Activated T-cell treated with anti-CD3 and anti-CD28 coated beads for 4 hours (primary cell): ENCODE measurements around the gene DISP3.

Experiments used
- DNase-seq: peaks from one replicate; pipeline ENCODE4 v3.0.0-alpha.2; 2020

Gene DISP3

GRCh38 chr1:11518016-11518701, 39.2 kb downstream of the DISP3 start:
- DNase-seq: no peak

- no peak for DNase-seq
Observed at GRCh38 chr1:11518791-11519628, 40.1 kb downstream of the DISP3 start.

GRCh38 chr1:11519629-11520031, 40.7 kb downstream of the DISP3 start:
- DNase-seq: no peak

- DNase-seq: no peak
Observed at GRCh38 chr1:11520531-11521233, 41.7 kb downstream of the DISP3 start.

- no peak for DNase-seq
Observed at GRCh38 chr1:11521582-11522399, 42.8 kb downstream of the DISP3 start.

- DNase-seq: no peak
Observed at GRCh38 chr1:11522400-11523235, 43.7 kb downstream of the DISP3 start.

GRCh38 chr1:11523261-11523660, 44.3 kb downstream of the DISP3 start:
- DNase-seq: no peak

- no peak for DNase-seq
Observed at GRCh38 chr1:11523746-11524464, 45.0 kb downstream of the DISP3 start.

GRCh38 chr1:11524465-11525150, 45.7 kb downstream of the DISP3 start:
- DNase-seq: no peak

GRCh38 chr1:11525151-11525505, 46.2 kb downstream of the DISP3 start:
- DNase-seq: no peak

- DNase-seq: no peak
Observed at GRCh38 chr1:11525516-11525915, 46.6 kb downstream of the DISP3 start.

GRCh38 chr1:11526071-11526895, 47.3 kb downstream of the DISP3 start:
- no peak for DNase-seq

- DNase-seq: no peak
Observed at GRCh38 chr1:11527541-11528452, 48.8 kb downstream of the DISP3 start.

GRCh38 chr1:11528611-11529261, 49.8 kb downstream of the DISP3 start:
- no peak for DNase-seq

GRCh38 chr1:11529330-11529729, 50.4 kb downstream of the DISP3 start:
- DNase-seq: no peak

GRCh38 chr1:11529763-11530730, 51.1 kb downstream of the DISP3 start:
- no peak for DNase-seq
